ENCODE measurements around the gene NAA16. TPM values are rescaled to one million over a fixed set of nuclear protein-coding genes. Genes with fewer than 3 reads are reported as not detected.
"Not testable (repeated sequence)": the region's sequence is repeated elsewhere in the genome, so short reads cannot be mapped to it uniquely, and the experiment has no call there.

NAA16 gene
- total RNA-seq, 1 experiment from 2014 or later = 9.8 TPM

DNA sequence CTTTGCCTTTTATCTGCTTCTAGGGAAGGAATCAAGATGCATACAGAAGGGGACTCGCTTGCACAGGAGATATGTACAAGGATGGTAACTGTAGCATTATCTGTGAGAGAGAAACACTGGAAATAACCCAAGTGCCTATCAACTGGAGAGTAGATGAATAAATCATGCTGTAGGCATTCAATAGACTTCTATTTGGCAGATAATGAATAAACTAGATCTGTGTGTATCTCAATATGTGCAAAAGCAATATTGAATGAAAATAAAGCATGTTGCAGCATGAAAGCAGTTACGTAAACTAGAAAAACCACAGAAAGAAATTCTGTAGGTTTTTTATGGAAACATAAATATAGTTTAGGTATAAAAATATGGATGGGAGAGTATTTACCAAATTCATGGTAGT, 107.7 kb downstream of the NAA16 start:
- H4K20me1 ChIP-seq (ENCODE audit: low read length) = no peaks in the 10 kb centered on the region
- TF ChIP-seq, protein P1, sequence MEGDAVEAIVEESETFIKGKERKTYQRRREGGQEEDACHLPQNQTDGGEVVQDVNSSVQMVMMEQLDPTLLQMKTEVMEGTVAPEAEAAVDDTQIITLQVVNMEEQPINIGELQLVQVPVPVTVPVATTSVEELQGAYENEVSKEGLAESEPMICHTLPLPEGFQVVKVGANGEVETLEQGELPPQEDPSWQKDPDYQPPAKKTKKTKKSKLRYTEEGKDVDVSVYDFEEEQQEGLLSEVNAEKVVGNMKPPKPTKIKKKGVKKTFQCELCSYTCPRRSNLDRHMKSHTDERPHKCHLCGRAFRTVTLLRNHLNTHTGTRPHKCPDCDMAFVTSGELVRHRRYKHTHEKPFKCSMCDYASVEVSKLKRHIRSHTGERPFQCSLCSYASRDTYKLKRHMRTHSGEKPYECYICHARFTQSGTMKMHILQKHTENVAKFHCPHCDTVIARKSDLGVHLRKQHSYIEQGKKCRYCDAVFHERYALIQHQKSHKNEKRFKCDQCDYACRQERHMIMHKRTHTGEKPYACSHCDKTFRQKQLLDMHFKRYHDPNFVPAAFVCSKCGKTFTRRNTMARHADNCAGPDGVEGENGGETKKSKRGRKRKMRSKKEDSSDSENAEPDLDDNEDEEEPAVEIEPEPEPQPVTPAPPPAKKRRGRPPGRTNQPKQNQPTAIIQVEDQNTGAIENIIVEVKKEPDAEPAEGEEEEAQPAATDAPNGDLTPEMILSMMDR (conservative IDR thresholded peaks at IDR 0.05; ENCODE audit: low read depth, low read length) = no peak
- no peak for TF ChIP-seq EZH2phosphoT487 (IDR thresholded peaks at IDR 0.05; ENCODE audit: borderline replicate concordance, low read length)
- no peak for TF ChIP-seq EZH2 (IDR thresholded peaks at IDR 0.05; ENCODE audit: low read length, unreplicated experiment)
- no peaks in the 10 kb centered on the region for H3K79me2 ChIP-seq (ENCODE audit: low read length)
- no peak overlapping the region for H3K4me2 ChIP-seq (ENCODE audit: low read length)
- POLR2A ChIA-PET (ENCODE audit: unreplicated experiment) = no interaction called here
- H3K4me3 ChIP-seq (ENCODE audit: low read length) = no peak overlapping the region
- intact Hi-C loops (cut with micrococcal nuclease) = loop anchor here (10.0 kb wide), 1 partner anchor 696 kb away; no protein-coding TSS in a partner anchor
- BruUV-seq (replicated peaks) = no TSS peak
- no peak overlapping the region for H3K9ac ChIP-seq (ENCODE audit: low read length)
- H3K27ac ChIP-seq (ENCODE audit: low read length) = no peak overlapping the region
- H3K4me1 ChIP-seq (ENCODE audit: insufficient read depth, low read length) = no peaks in the 10 kb centered on the region
- H3F3A ChIP-seq (ENCODE audit: low read length, unreplicated experiment) = no peaks in the 10 kb centered on the region
- H3K9me2 ChIP-seq (replicated peaks; ENCODE audit: low read length) = no peaks in the 10 kb centered on the region
- CTCF ChIA-PET = no interaction called here
- no peaks in the 10 kb centered on the region for H3K9me3 ChIP-seq (ENCODE audit: low read length)
- ATAC-seq = no peak
- no peak for DNase-seq
- H3K36me3 ChIP-seq (ENCODE audit: low read depth, low read length) = no peaks in the 10 kb centered on the region
- H2AFZ ChIP-seq (ENCODE audit: low read length) = no peak overlapping the region
- H3K27me3 ChIP-seq (ENCODE audit: low read length) = no peaks in the 10 kb centered on the region

DNA sequence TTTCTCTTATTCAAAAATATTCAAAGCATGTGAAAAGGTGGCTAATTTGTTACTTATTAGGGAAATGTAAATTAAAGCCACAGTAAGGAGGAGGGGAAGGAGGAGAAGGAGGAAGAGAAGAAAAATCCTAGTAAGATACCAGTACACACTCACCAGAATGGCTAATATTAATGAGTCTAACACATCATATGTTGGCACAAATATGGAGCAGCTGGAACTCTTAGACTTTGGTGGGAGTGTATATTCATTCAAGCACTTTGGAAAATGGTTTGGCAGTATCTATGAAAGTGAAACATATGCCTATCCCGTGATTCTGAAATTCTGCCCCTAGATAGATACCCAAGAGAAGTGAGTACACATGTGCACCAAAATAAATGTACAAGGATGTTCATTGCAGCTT, 108.1 kb downstream of the NAA16 start:
- CTCF ChIA-PET = no interaction called here
- Histone ChIP-seq H3K79me2 (ENCODE audit: low read length) (no peaks in the 10 kb centered on the region), H3K36me3 (ENCODE audit: low read depth, low read length) (no peaks in the 10 kb centered on the region), H3K27ac (ENCODE audit: low read length) (no peak overlapping the region), H3K4me3 (ENCODE audit: low read length) (no peak overlapping the region), H2AFZ (ENCODE audit: low read length) (no peak overlapping the region), H3K9me3 (ENCODE audit: low read length) (no peaks in the 10 kb centered on the region), H4K20me1 (ENCODE audit: low read length) (no peaks in the 10 kb centered on the region), H3K27me3 (ENCODE audit: low read length) (no peaks in the 10 kb centered on the region), H3F3A (ENCODE audit: low read length, unreplicated experiment) (no peaks in the 10 kb centered on the region), H3K9ac (ENCODE audit: low read length) (no peak overlapping the region), H3K4me2 (ENCODE audit: low read length) (no peak overlapping the region), H3K4me1 (ENCODE audit: insufficient read depth, low read length) (no peaks in the 10 kb centered on the region), H3K9me2 (replicated peaks; ENCODE audit: low read length) (no peaks in the 10 kb centered on the region)
- intact Hi-C loops (cut with micrococcal nuclease) = loop anchor here (10.0 kb wide), 1 partner anchor 696 kb away; no protein-coding TSS in a partner anchor
- BruUV-seq (replicated peaks) = no TSS peak
- no peak for ATAC-seq
- POLR2A ChIA-PET (ENCODE audit: unreplicated experiment) = no interaction called here
- no peak for TF ChIP-seq EZH2 (IDR thresholded peaks at IDR 0.05; ENCODE audit: low read length, unreplicated experiment)
- no peak for TF ChIP-seq EZH2phosphoT487 (IDR thresholded peaks at IDR 0.05; ENCODE audit: borderline replicate concordance, low read length)
- TF ChIP-seq, protein P1 (conservative IDR thresholded peaks at IDR 0.05; ENCODE audit: low read depth, low read length) = no peak
- DNase-seq = no peak

DNA sequence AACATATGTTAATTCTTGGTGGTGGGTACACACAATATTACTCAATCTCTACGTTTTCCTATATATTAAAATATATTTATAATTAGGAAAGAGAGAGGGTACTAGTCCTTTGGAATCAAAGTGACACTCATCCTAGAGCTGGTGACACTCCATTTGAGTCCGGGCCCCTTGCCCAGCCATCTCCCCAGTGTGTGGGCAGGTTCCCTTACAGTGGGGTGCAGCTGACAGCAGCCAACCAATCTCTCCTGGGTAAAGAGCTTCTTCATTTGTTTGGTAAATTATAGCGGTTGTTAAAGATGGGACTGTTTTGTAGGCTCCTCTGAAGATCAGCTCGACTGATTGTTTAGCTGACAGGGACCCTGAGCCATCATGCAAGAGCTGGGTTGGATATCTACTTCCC, 109.1 kb downstream of the NAA16 start:
- Histone ChIP-seq H3K4me3 (ENCODE audit: low read length) (no peak overlapping the region), H3K4me1 (ENCODE audit: insufficient read depth, low read length) (no peaks in the 10 kb centered on the region), H3K9me2 (replicated peaks; ENCODE audit: low read length) (no peaks in the 10 kb centered on the region), H3F3A (ENCODE audit: low read length, unreplicated experiment) (no peaks in the 10 kb centered on the region), H2AFZ (ENCODE audit: low read length) (no peak overlapping the region), H4K20me1 (ENCODE audit: low read length) (no peaks in the 10 kb centered on the region), H3K27ac (ENCODE audit: low read length) (no peak overlapping the region), H3K79me2 (ENCODE audit: low read length) (no peaks in the 10 kb centered on the region), H3K4me2 (ENCODE audit: low read length) (no peak overlapping the region), H3K9ac (ENCODE audit: low read length) (no peak overlapping the region), H3K9me3 (ENCODE audit: low read length) (no peaks in the 10 kb centered on the region), H3K36me3 (ENCODE audit: low read depth, low read length) (no peaks in the 10 kb centered on the region), H3K27me3 (ENCODE audit: low read length) (no peaks in the 10 kb centered on the region)
- TF ChIP-seq EZH2 (IDR thresholded peaks at IDR 0.05; ENCODE audit: low read length, unreplicated experiment) = no peak
- TF ChIP-seq, protein P1 (conservative IDR thresholded peaks at IDR 0.05; ENCODE audit: low read depth, low read length) = no peak
- no peak for TF ChIP-seq EZH2phosphoT487 (IDR thresholded peaks at IDR 0.05; ENCODE audit: borderline replicate concordance, low read length)
- CTCF ChIA-PET = no interaction called here
- no peak for DNase-seq
- no TSS peak for BruUV-seq (replicated peaks)
- no peak for ATAC-seq
- POLR2A ChIA-PET (ENCODE audit: unreplicated experiment) = no interaction called here
- intact Hi-C loops (cut with micrococcal nuclease) = no loop called here

DNA sequence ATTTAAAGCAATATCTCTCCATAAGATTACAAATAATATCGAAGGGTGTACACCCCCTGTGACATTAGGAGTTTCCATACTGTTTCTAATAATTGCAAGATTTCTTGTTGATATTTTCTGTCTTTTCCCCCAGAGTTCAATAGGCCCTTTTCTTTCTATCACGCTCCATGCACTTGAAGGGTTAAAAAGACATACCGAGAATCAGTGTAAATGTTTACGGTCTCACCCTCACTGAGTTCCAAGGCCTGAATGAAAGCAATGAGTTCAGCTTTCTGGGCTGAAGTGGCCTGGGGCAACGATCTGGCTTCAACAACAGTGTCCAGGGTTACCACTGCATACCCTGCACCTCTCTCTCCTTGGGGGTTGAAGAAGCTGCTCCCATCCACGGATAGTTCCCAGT, 110.3 kb downstream of the NAA16 start:
- H3K79me2 ChIP-seq (ENCODE audit: low read length); H4K20me1 ChIP-seq (ENCODE audit: low read length); ATAC-seq; H3K9me3 ChIP-seq (ENCODE audit: low read length); H3K4me1 ChIP-seq (ENCODE audit: insufficient read depth, low read length); H3K9ac ChIP-seq (ENCODE audit: low read length); intact Hi-C loops (cut with micrococcal nuclease); H3K9me2 ChIP-seq (replicated peaks; ENCODE audit: low read length); H3K4me3 ChIP-seq (ENCODE audit: low read length); POLR2A ChIA-PET (ENCODE audit: unreplicated experiment); H3F3A ChIP-seq (ENCODE audit: low read length, unreplicated experiment); CTCF ChIA-PET; H2AFZ ChIP-seq (ENCODE audit: low read length); DNase-seq; H3K4me2 ChIP-seq (ENCODE audit: low read length); H3K36me3 ChIP-seq (ENCODE audit: low read depth, low read length); H3K27ac ChIP-seq (ENCODE audit: low read length); H3K27me3 ChIP-seq (ENCODE audit: low read length); BruUV-seq (replicated peaks): not testable (repeated sequence)
